C4-2B (cell line): ENCODE data around the gene PIAS1.
"Not testable (repeated sequence)": the region's sequence is repeated elsewhere in the genome, so short reads cannot be mapped to it uniquely, and the experiment has no call there.

Experiments
- H3K27ac ChIP-seq: fragments of 450-650 bp; 2 replicates; pipeline ENCODE4 v1.5.1; 2017
- CTCF ChIP-seq: fragments of 450-650 bp; conservative IDR thresholded peaks from 2 replicates; pipeline ENCODE4 v1.5.1; 2017; ENCODE audit warnings: mild to moderate bottlenecking
- ZFX ChIP-seq: fragments of 450-650 bp; IDR thresholded peaks from 2 replicates; pipeline ENCODE4 v1.6.1; 2017

PIAS1 gene

GRCh38 chr15:68197661-68198437 is 143.7 kb downstream of the PIAS1 start:
- H3K27ac ChIP-seq = no peak overlapping the region

GRCh38 chr15:68199340-68199739 is 145.2 kb downstream of the PIAS1 start:
- H3K27ac ChIP-seq = no peak overlapping the region
- TF ChIP-seq CTCF (no peak), ZFX (no peak)

More at GRCh38 chr15:68197661-68198437, 143.7 kb downstream of the PIAS1 start:
- no peak for TF ChIP-seq ZFX
- no peak for TF ChIP-seq CTCF

DNA sequence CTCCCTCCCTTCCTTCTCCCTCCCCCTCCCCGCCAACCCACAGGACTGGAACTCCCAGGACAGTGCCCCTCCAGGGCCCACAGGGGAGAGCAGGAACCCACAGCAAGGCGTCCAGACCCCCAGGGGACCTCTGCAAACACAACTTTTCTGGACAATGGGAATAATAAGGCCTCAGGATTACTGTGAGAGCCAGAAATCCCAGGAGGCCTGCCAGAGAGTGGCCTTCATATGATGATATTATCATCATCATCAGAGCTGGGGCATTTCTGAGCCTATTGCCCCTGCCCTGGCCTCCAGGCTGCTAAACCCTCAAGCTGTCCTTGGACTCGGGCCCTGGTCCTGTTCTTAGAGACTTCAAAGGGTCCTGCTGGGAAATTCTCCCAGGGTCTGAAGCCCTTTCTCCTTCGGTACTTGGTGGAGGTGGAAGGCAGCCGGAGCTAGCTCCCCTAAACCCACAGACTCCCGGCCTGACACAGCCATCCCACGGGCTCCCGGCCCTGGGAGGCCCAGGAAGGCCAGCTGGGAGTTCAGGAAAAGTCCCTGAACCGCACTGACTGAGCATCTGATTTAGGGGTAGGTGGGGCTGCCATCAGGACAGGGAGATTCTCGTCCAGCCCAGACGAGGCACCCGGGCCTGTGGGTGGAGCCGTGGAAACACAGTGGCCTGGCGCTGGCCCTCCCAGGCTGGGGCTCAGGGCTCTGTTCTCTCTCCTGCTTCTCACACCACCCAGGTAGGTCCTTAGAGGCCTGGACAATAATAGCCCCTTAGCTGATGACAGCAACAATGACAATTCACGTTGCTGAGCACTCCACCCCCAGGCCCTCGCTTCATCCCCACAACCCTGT is 146.1 kb downstream of the PIAS1 start:
- no peak overlapping the region for H3K27ac ChIP-seq
- no peak for TF ChIP-seq CTCF
- no peak for TF ChIP-seq ZFX

DNA sequence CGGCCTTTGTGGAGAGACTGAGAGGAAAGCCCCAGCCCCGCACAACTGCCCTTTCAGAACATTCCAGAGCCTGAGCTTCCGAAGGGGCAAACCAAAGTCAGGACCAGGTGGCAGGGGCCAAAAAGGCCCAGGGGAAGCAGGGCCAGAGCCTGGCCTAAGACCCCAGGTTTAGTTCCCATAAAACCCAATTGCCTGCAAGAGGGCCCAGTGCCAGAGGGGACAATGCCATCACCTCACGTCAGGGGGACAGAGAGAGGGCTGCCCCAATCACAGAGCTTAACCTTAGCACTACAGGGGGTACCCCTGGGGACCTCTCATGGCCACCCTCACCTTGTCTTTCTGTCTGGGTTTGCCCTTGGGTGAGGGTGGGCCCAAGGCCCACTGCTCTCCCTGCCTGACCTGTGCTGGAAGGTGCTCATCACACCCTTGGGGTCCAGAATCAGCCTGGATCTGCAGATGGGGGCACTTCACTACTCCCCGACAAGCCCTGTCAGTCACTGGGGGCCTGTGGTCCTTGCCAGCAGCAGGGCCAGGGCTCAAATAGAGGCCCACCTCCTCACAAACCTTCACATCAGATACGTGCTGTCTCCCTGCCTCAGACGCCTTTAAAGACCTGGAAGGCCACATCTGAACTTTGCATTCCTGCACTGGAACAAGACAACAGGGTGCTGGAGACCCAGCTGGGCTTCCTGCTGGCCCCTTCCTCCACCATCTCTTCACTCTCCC is 147.2 kb downstream of the PIAS1 start:
- no peak overlapping the region for H3K27ac ChIP-seq
- no peak for TF ChIP-seq CTCF
- no peak for TF ChIP-seq ZFX

- H3K27ac ChIP-seq = no peak overlapping the region
- no peak for TF ChIP-seq ZFX
- TF ChIP-seq CTCF = no peak
Observed at GRCh38 chr15:68201879-68202261, 147.8 kb downstream of the PIAS1 start.

DNA sequence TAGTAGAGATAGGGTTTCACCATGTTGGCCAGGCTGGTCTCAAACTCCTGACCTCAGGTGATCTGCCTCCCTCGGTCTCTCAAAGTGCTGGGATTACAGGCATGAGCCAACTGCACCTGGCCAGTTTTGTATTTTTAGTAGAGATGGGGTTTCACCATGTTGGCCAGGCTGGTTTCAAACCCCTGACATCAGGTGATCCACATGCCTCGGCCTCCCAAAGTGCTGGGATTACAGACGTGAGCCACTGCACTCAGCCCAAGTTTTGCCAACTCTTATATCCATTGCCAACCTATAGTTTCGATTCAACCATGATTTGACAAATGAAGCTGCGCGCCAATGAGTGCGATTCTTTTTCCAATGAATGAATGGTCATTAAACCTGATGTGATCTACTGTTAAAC is 148.9 kb downstream of the PIAS1 start:
- not testable (repeated sequence) for H3K27ac ChIP-seq

GRCh38 chr15:68203486-68203885 is 149.4 kb downstream of the PIAS1 start:
- no peak overlapping the region; the same call in 1 of the 2 replicates for H3K27ac ChIP-seq
- TF ChIP-seq CTCF = no peak
- no peak for TF ChIP-seq ZFX
